H1 (cell line): ENCODE data around the gene NFIA. TPM values are rescaled to one million over a fixed set of nuclear protein-coding genes. Genes with fewer than 3 reads are reported as not detected.

Experiments
- CHD2 ChIP-seq: IDR thresholded peaks from 2 replicates; pipeline ENCODE4 v1.6.1; 2012; ENCODE audit warnings: low read length, improper control_type of control experiment
- NANOG ChIP-seq: IDR thresholded peaks from 2 replicates; pipeline ENCODE4 v1.6.1; 2011; ENCODE audit warnings: low read length, low read depth, mild to moderate bottlenecking, inconsistent platforms; ENCODE audit not compliant: insufficient read depth, poor library complexity, severe bottlenecking
- SP4 ChIP-seq: IDR thresholded peaks from 2 replicates; pipeline ENCODE4 v1.6.1; 2012; ENCODE audit warnings: low read length, inconsistent platforms
- TBP ChIP-seq: IDR thresholded peaks from 2 replicates; pipeline ENCODE4 v1.6.1; 2011; ENCODE audit warnings: low read depth, low read length, improper control_type of control experiment
- polyA plus RNA-seq, 7 experiments: library from polyadenylated mRNA; depleted of rRNA in 3 of 7; stranded (reverse) in 5 of 7; unstranded in 2 of 7; fragments of >200 nt in 5 of 7; fragments of 200-250 nt in 2 of 7; gene quantifications; 1 replicate in 5 of 7; 2 replicates in 1 of 7; 4 replicates in 1 of 7; pipeline versions ENCODE4 v1.2.1 to v1.2.3, GENCODE V29; 2011 to 2013; ENCODE audit warnings: missing spikeins in 2 of 7, mixed read lengths in 2 of 7
- total RNA-seq: library from RNA; stranded (reverse); fragmentation: NEBNext Ultra II Directional; extraction: Animal tissue kit (Norgen Biotek cat#: 25700); gene quantifications from 2 replicates; pipeline ENCODE4 v1.2.1, GENCODE V29; 2021

NFIA gene
- total and polyA plus RNA-seq, 2 of the 8 experiments (the other 6 are each of a cell fraction or from before 2014, with no cell fraction given): 1.8 to 2.3 TPM

GRCh38 chr1:61089741-61090140 is 7.4 kb downstream of the NFIA start (continued):
- TF ChIP-seq SP4 (no peak), CHD2 (no peak), TBP (no peak), NANOG (no peak)
